ENCODE data around the gene FAM114A1.

The FAM114A1 gene

GRCh38 chr4:38948551-38948950, 80.9 kb downstream of the FAM114A1 start:
- TF ChIP-seq ZNF610 (tag by site-specific recombination; IDR thresholded peaks at IDR 0.05; ENCODE audit: borderline replicate concordance) (no peak), ZBTB7A (tag by site-specific recombination; IDR thresholded peaks at IDR 0.05; ENCODE audit: low read depth) (no peak), ZFP37 (tag by site-specific recombination; IDR thresholded peaks at IDR 0.05) (no peak), ZNF654 (tag by site-specific recombination; IDR thresholded peaks at IDR 0.05; ENCODE audit: low read depth) (no peak), ZNF664 (tag by site-specific recombination; IDR thresholded peaks at IDR 0.05) (no peak), ZBTB17 (tag by site-specific recombination; IDR thresholded peaks at IDR 0.05) (no peak), ZNF510 (tag by site-specific recombination; IDR thresholded peaks at IDR 0.05; ENCODE audit: insufficient replicate concordance) (no peak), ZNF514 (tag by site-specific recombination; IDR thresholded peaks at IDR 0.05) (no peak), ZNF777 (tag by site-specific recombination; IDR thresholded peaks at IDR 0.05; ENCODE audit: borderline replicate concordance) (no peak), ZNF544 (tag by site-specific recombination; IDR thresholded peaks at IDR 0.05) (no peak)
- TF ChIP-seq, protein P1, sequence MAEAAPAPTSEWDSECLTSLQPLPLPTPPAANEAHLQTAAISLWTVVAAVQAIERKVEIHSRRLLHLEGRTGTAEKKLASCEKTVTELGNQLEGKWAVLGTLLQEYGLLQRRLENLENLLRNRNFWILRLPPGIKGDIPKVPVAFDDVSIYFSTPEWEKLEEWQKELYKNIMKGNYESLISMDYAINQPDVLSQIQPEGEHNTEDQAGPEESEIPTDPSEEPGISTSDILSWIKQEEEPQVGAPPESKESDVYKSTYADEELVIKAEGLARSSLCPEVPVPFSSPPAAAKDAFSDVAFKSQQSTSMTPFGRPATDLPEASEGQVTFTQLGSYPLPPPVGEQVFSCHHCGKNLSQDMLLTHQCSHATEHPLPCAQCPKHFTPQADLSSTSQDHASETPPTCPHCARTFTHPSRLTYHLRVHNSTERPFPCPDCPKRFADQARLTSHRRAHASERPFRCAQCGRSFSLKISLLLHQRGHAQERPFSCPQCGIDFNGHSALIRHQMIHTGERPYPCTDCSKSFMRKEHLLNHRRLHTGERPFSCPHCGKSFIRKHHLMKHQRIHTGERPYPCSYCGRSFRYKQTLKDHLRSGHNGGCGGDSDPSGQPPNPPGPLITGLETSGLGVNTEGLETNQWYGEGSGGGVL (tag by site-specific recombination; IDR thresholded peaks at IDR 0.05) = no peak
- Histone ChIP-seq H3K27ac (ENCODE audit: extremely low read depth, low read depth, low read length) (no peak overlapping the region), H3K4me1 (ENCODE audit: control insufficient read depth, insufficient read depth, low read length) (no peaks in the 10 kb centered on the region), H3K9me3 (ENCODE audit: control insufficient read depth, insufficient read depth, low read depth, low read length) (no peaks in the 10 kb centered on the region), H3K4me3 (ENCODE audit: low read depth, low read length) (no peak overlapping the region), H3K36me3 (ENCODE audit: control insufficient read depth in 2 of 2, insufficient read depth in 1 of 2, low read length in 2 of 2) (peaks cover 0 to 6% of the 10 kb centered on the region in 2 experiments; a peak in 1 of 3 replicates)
- POLR2A ChIA-PET = no interaction called here
- CTCF ChIA-PET = interaction anchor here (0.7 to 1.3 kb wide), 2 partner anchors 47 to 64 kb away, joined by 3 to 4 read pairs; no protein-coding TSS in a partner anchor

DNA sequence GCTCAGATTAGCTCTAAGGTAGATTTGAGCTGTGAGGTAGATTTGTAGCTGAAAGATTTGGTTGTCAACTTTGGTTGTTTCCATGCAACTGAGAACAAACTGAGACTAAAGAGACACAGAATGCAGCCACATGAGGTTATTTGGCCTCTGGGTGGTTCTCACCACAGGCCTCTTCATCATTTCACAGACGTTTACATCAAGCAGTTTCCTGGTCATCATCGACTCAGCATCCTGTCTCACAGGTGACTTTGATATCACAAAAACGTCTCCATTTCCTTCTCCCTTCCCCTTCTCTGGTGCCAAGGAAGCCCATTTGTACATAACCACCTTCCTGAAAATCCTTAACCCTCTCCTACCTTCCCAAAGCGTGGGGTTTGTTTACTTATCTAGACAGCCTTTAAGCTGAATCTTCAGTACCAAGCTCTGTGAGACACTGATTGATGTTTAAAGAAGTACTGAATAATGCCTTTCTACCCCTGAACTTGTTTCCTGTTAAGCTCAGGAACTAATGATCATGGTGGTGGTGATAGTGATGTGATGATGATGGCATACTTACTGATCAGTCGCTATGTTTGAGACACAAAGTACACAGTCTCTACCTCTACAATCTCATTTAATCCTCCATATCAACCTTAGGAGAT, 81.9 kb downstream of the FAM114A1 start:
- no peak overlapping the region for H3K27ac ChIP-seq (ENCODE audit: extremely low read depth, low read depth, low read length)
- no peak for TF ChIP-seq ZFP3 (tag by site-specific recombination; IDR thresholded peaks at IDR 0.05; ENCODE audit: low read depth)
- TF ChIP-seq ZNF311 (tag by site-specific recombination; IDR thresholded peaks at IDR 0.05; ENCODE audit: borderline replicate concordance) = no peak
- no peak for TF ChIP-seq ZNF768 (tag by site-specific recombination; IDR thresholded peaks at IDR 0.05)
- no peak for TF ChIP-seq SP7 (tag by site-specific recombination; IDR thresholded peaks at IDR 0.05)
- no peak for TF ChIP-seq ZNF621 (tag by site-specific recombination; IDR thresholded peaks at IDR 0.05)
- TF ChIP-seq, protein P2, sequence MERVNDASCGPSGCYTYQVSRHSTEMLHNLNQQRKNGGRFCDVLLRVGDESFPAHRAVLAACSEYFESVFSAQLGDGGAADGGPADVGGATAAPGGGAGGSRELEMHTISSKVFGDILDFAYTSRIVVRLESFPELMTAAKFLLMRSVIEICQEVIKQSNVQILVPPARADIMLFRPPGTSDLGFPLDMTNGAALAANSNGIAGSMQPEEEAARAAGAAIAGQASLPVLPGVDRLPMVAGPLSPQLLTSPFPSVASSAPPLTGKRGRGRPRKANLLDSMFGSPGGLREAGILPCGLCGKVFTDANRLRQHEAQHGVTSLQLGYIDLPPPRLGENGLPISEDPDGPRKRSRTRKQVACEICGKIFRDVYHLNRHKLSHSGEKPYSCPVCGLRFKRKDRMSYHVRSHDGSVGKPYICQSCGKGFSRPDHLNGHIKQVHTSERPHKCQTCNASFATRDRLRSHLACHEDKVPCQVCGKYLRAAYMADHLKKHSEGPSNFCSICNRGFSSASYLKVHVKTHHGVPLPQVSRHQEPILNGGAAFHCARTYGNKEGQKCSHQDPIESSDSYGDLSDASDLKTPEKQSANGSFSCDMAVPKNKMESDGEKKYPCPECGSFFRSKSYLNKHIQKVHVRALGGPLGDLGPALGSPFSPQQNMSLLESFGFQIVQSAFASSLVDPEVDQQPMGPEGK (tag by site-specific recombination; IDR thresholded peaks at IDR 0.05) = no peak
- no peak for TF ChIP-seq GFI1B (tag by site-specific recombination; IDR thresholded peaks at IDR 0.05)
- no peak for TF ChIP-seq ZNF549 (tag by site-specific recombination; IDR thresholded peaks at IDR 0.05)
- TF ChIP-seq GLIS2 (tag by site-specific recombination; IDR thresholded peaks at IDR 0.05) = no peak
- TF ChIP-seq ZNF585B (tag by site-specific recombination; IDR thresholded peaks at IDR 0.05) = no peak
- TF ChIP-seq, protein P1 (tag by site-specific recombination; IDR thresholded peaks at IDR 0.05) = no peak
- TF ChIP-seq ZNF514 (tag by site-specific recombination; IDR thresholded peaks at IDR 0.05) = no peak
- TF ChIP-seq PRDM4 (tag by site-specific recombination; IDR thresholded peaks at IDR 0.05) = no peak
- no peak for TF ChIP-seq ZNF248 (tag by site-specific recombination; IDR thresholded peaks at IDR 0.05)
- no peak for TF ChIP-seq ZNF791 (tag by site-specific recombination; IDR thresholded peaks at IDR 0.05)
- H3K4me1 ChIP-seq (ENCODE audit: control insufficient read depth, insufficient read depth, low read length) = no peaks in the 10 kb centered on the region
- H3K36me3 ChIP-seq (ENCODE audit: control insufficient read depth in 2 of 2, insufficient read depth in 1 of 2, low read length in 2 of 2) = peaks cover 0 to 3% of the 10 kb centered on the region in 2 experiments; a peak in 1 of 3 replicates
- CTCF ChIA-PET = interaction anchor here (1.3 kb wide), 1 partner anchor 48 kb away, joined by 4 read pairs; no protein-coding TSS in a partner anchor
- no peaks in the 10 kb centered on the region for H3K9me3 ChIP-seq (ENCODE audit: control insufficient read depth, insufficient read depth, low read depth, low read length)
- H3K4me3 ChIP-seq (ENCODE audit: low read depth, low read length) = no peak overlapping the region
- POLR2A ChIA-PET = no interaction called here

Data from HEK293 (cell line).